Measurements from ENCODE around the gene WDR35.

Gene WDR35

GRCh38 chr2:20008703-20009102 lies 18.8 kb upstream of the WDR35 start:
- Histone ChIP-seq H3K9me3 (ENCODE audit: insufficient read depth, low read depth, low read length) (no peaks in the 10 kb centered on the region), H3K9ac (ENCODE audit: low read depth, low read length) (no peak overlapping the region), H3K4me1 (ENCODE audit: insufficient read depth, low read length) (peaks cover 8% of the 10 kb centered on the region; the same call in 1 of the 2 replicates), H3K36me3 (ENCODE audit: insufficient read depth, low read length) (no peaks in the 10 kb centered on the region), H3K4me3 (ENCODE audit: low read length) (no peak overlapping the region), H3K27me3 (ENCODE audit: insufficient read depth, low read length) (peaks cover 37% of the 10 kb centered on the region), H3K27ac (ENCODE audit: low read depth, low read length) (no peak overlapping the region)
- WGBS: 91% methylated on average over 5 of the region's 5 CpGs

- H3K4me3 ChIP-seq (ENCODE audit: low read length): no peak overlapping the region
- H3K9me3 ChIP-seq (ENCODE audit: insufficient read depth, low read depth, low read length): no peaks in the 10 kb centered on the region
- no peak overlapping the region for H3K9ac ChIP-seq (ENCODE audit: low read depth, low read length)
- 92% methylated on average over 17 of the region's 17 CpGs for WGBS
- H3K27ac ChIP-seq (ENCODE audit: low read depth, low read length): no peak overlapping the region
- H3K27me3 ChIP-seq (ENCODE audit: insufficient read depth, low read length): peaks cover 10% of the 10 kb centered on the region
- H3K4me1 ChIP-seq (ENCODE audit: insufficient read depth, low read length): no peaks in the 10 kb centered on the region
- H3K36me3 ChIP-seq (ENCODE audit: insufficient read depth, low read length): no peaks in the 10 kb centered on the region
Measured at GRCh38 chr2:20005891-20006470, 16.1 kb upstream of the WDR35 start.

GRCh38 chr2:20005067-20005627 lies 15.2 kb upstream of the WDR35 start:
- Histone ChIP-seq H3K27me3 (ENCODE audit: insufficient read depth, low read length) (0 out of 2 replicates have a peak, but pooled peaks cover 2% of the 10 kb centered on the region), H3K36me3 (ENCODE audit: insufficient read depth, low read length) (no peaks in the 10 kb centered on the region), H3K27ac (ENCODE audit: low read depth, low read length) (no peak overlapping the region), H3K4me1 (ENCODE audit: insufficient read depth, low read length) (no peaks in the 10 kb centered on the region), H3K4me3 (ENCODE audit: low read length) (no peak overlapping the region), H3K9me3 (ENCODE audit: insufficient read depth, low read depth, low read length) (no peaks in the 10 kb centered on the region), H3K9ac (ENCODE audit: low read depth, low read length) (no peak overlapping the region)
- WGBS: 89% methylated on average over 9 of the region's 10 CpGs

- Histone ChIP-seq H3K27me3 (ENCODE audit: insufficient read depth, low read length) (no peaks in the 10 kb centered on the region), H3K36me3 (ENCODE audit: insufficient read depth, low read length) (no peaks in the 10 kb centered on the region), H3K4me3 (ENCODE audit: low read length) (no peak overlapping the region), H3K9me3 (ENCODE audit: insufficient read depth, low read depth, low read length) (no peaks in the 10 kb centered on the region), H3K4me1 (ENCODE audit: insufficient read depth, low read length) (no peaks in the 10 kb centered on the region), H3K9ac (ENCODE audit: low read depth, low read length) (no peak overlapping the region), H3K27ac (ENCODE audit: low read depth, low read length) (no peak overlapping the region)
- WGBS: 100% methylated on average over 2 of the region's 2 CpGs
Measured at GRCh38 chr2:20001361-20001863, 11.5 kb upstream of the WDR35 start.

GRCh38 chr2:19993731-19994130 lies 3.8 kb upstream of the WDR35 start:
- Histone ChIP-seq H3K9me3 (ENCODE audit: insufficient read depth, low read depth, low read length) (no peaks in the 10 kb centered on the region), H3K4me1 (ENCODE audit: insufficient read depth, low read length) (peaks cover 9% of the 10 kb centered on the region), H3K4me3 (ENCODE audit: low read length) (no peak overlapping the region), H3K36me3 (ENCODE audit: insufficient read depth, low read length) (no peaks in the 10 kb centered on the region), H3K27ac (ENCODE audit: low read depth, low read length) (no peak overlapping the region), H3K9ac (ENCODE audit: low read depth, low read length) (no peak overlapping the region), H3K27me3 (ENCODE audit: insufficient read depth, low read length) (no peaks in the 10 kb centered on the region)

GRCh38 chr2:19991895-19992294 lies 2.0 kb upstream of the WDR35 start:
- Histone ChIP-seq H3K4me1 (ENCODE audit: insufficient read depth, low read length) (peaks cover 15% of the 10 kb centered on the region), H3K36me3 (ENCODE audit: insufficient read depth, low read length) (peaks cover 12% of the 10 kb centered on the region), H3K9me3 (ENCODE audit: insufficient read depth, low read depth, low read length) (no peaks in the 10 kb centered on the region), H3K27ac (ENCODE audit: low read depth, low read length) (no peak overlapping the region), H3K27me3 (ENCODE audit: insufficient read depth, low read length) (no peaks in the 10 kb centered on the region), H3K4me3 (ENCODE audit: low read length) (no peak overlapping the region), H3K9ac (ENCODE audit: low read depth, low read length) (no peak overlapping the region)
- no CpG with 5 or more reads among the region's 1 CpG for WGBS

GRCh38 chr2:19990416-19990728 lies 467 bp upstream of the WDR35 start:
- 31% methylated on average over 10 of the region's 10 CpGs for WGBS
- peak overlapping the region; percentile 86 for H3K4me3 ChIP-seq (ENCODE audit: low read length)
- H3K27ac ChIP-seq (ENCODE audit: low read depth, low read length): peak overlapping the region; percentile 44; the same call in 1 of the 2 replicates
- H3K9ac ChIP-seq (ENCODE audit: low read depth, low read length): peak overlapping the region; percentile 71
- H3K36me3 ChIP-seq (ENCODE audit: insufficient read depth, low read length): peaks cover 23% of the 10 kb centered on the region
- H3K27me3 ChIP-seq (ENCODE audit: insufficient read depth, low read length): no peaks in the 10 kb centered on the region
- peaks cover 15% of the 10 kb centered on the region for H3K4me1 ChIP-seq (ENCODE audit: insufficient read depth, low read length)
- no peaks in the 10 kb centered on the region for H3K9me3 ChIP-seq (ENCODE audit: insufficient read depth, low read depth, low read length)

- Histone ChIP-seq H3K27me3 (ENCODE audit: insufficient read depth, low read length) (no peaks in the 10 kb centered on the region), H3K27ac (ENCODE audit: low read depth, low read length) (0 out of 2 replicates have a peak overlapping the region, but pooled peaks have one; percentile 10), H3K4me1 (ENCODE audit: insufficient read depth, low read length) (peaks cover 15% of the 10 kb centered on the region), H3K4me3 (ENCODE audit: low read length) (peak overlapping the region; percentile 86), H3K9ac (ENCODE audit: low read depth, low read length) (peak overlapping the region; percentile 71), H3K9me3 (ENCODE audit: insufficient read depth, low read depth, low read length) (no peaks in the 10 kb centered on the region), H3K36me3 (ENCODE audit: insufficient read depth, low read length) (peaks cover 31% of the 10 kb centered on the region)
- WGBS: under 1% methylated on average over 6 of the region's 8 CpGs
Measured at GRCh38 chr2:19989342-19989666, 601 bp downstream of the WDR35 start.

- H3K27me3 ChIP-seq (ENCODE audit: insufficient read depth, low read length): no peaks in the 10 kb centered on the region
- H3K36me3 ChIP-seq (ENCODE audit: insufficient read depth, low read length): peaks cover 36% of the 10 kb centered on the region
- no peak overlapping the region for H3K27ac ChIP-seq (ENCODE audit: low read depth, low read length)
- H3K4me1 ChIP-seq (ENCODE audit: insufficient read depth, low read length): peaks cover 15% of the 10 kb centered on the region
- WGBS: 77% methylated on average over 2 of the region's 2 CpGs
- H3K4me3 ChIP-seq (ENCODE audit: low read length): peak overlapping the region; percentile 86
- H3K9ac ChIP-seq (ENCODE audit: low read depth, low read length): peak overlapping the region; percentile 71; the same call in 1 of the 2 replicates
- H3K9me3 ChIP-seq (ENCODE audit: insufficient read depth, low read depth, low read length): no peaks in the 10 kb centered on the region
Measured at GRCh38 chr2:19988600-19988999, 1.3 kb downstream of the WDR35 start.

GRCh38 chr2:19987936-19988335 lies 2.0 kb downstream of the WDR35 start:
- Histone ChIP-seq H3K4me3 (ENCODE audit: low read length) (0 out of 2 replicates have a peak overlapping the region, but pooled peaks have one; percentile 86), H3K9me3 (ENCODE audit: insufficient read depth, low read depth, low read length) (no peaks in the 10 kb centered on the region), H3K36me3 (ENCODE audit: insufficient read depth, low read length) (peaks cover 36% of the 10 kb centered on the region), H3K27ac (ENCODE audit: low read depth, low read length) (no peak overlapping the region), H3K4me1 (ENCODE audit: insufficient read depth, low read length) (peaks cover 15% of the 10 kb centered on the region), H3K27me3 (ENCODE audit: insufficient read depth, low read length) (no peaks in the 10 kb centered on the region), H3K9ac (ENCODE audit: low read depth, low read length) (no peak overlapping the region)
- WGBS: 96% methylated on average over 5 of the region's 5 CpGs

GRCh38 chr2:19982268-19982667 lies 7.6 kb downstream of the WDR35 start:
- H3K36me3 ChIP-seq (ENCODE audit: insufficient read depth, low read length): peaks cover 78% of the 10 kb centered on the region
- no peak overlapping the region for H3K27ac ChIP-seq (ENCODE audit: low read depth, low read length)
- H3K27me3 ChIP-seq (ENCODE audit: insufficient read depth, low read length): no peaks in the 10 kb centered on the region
- H3K9ac ChIP-seq (ENCODE audit: low read depth, low read length): no peak overlapping the region
- no peaks in the 10 kb centered on the region for H3K4me1 ChIP-seq (ENCODE audit: insufficient read depth, low read length)
- no peak overlapping the region for H3K4me3 ChIP-seq (ENCODE audit: low read length)
- H3K9me3 ChIP-seq (ENCODE audit: insufficient read depth, low read depth, low read length): no peaks in the 10 kb centered on the region
- WGBS: no CpG with 5 or more reads among the region's 1 CpG

- H3K9me3 ChIP-seq (ENCODE audit: insufficient read depth, low read depth, low read length): no peaks in the 10 kb centered on the region
- H3K27ac ChIP-seq (ENCODE audit: low read depth, low read length): no peak overlapping the region
- H3K36me3 ChIP-seq (ENCODE audit: insufficient read depth, low read length): peaks cover 79% of the 10 kb centered on the region
- H3K9ac ChIP-seq (ENCODE audit: low read depth, low read length): no peak overlapping the region
- H3K27me3 ChIP-seq (ENCODE audit: insufficient read depth, low read length): no peaks in the 10 kb centered on the region
- H3K4me3 ChIP-seq (ENCODE audit: low read length): no peak overlapping the region
- no CpG with 5 or more reads among the region's 1 CpG for WGBS
- no peaks in the 10 kb centered on the region for H3K4me1 ChIP-seq (ENCODE audit: insufficient read depth, low read length)
Measured at GRCh38 chr2:19979932-19980331, 10.0 kb downstream of the WDR35 start.

Measured in HUES64 (cell line).